Endothelial cell (in vitro differentiated cells): ENCODE results near the gene MRPS14. TPM values are rescaled to one million over a fixed set of nuclear protein-coding genes. Genes with fewer than 3 reads are reported as not detected.
A peak's percentile ranks its signal among the peaks of the same experiment; 100 is the strongest.

Experiments used
- DNase-seq: peaks from one replicate; pipeline ENCODE4 v3.0.0; 2021; ENCODE audit warnings: low spot score
- H3K27ac Mint-ChIP-seq: one replicate; pipeline ENCODE4 v1.8.0; 2021; ENCODE audit warnings: mixed read lengths, inconsistent platforms; ENCODE audit not compliant: unreplicated experiment
- H3K27me3 Mint-ChIP-seq: one replicate; pipeline ENCODE4 v1.8.0; 2021; ENCODE audit warnings: mild to moderate bottlenecking, moderate library complexity, mixed read lengths, inconsistent platforms; ENCODE audit not compliant: unreplicated experiment
- H3K36me3 Mint-ChIP-seq: one replicate; pipeline ENCODE4 v1.8.0; 2021; ENCODE audit warnings: mild to moderate bottlenecking, low read depth, mixed read lengths, inconsistent platforms; ENCODE audit not compliant: unreplicated experiment
- H3K4me1 Mint-ChIP-seq: one replicate; pipeline ENCODE4 v1.8.0; 2021; ENCODE audit warnings: mild to moderate bottlenecking, mixed read lengths, inconsistent platforms; ENCODE audit not compliant: unreplicated experiment
- H3K4me3 Mint-ChIP-seq: one replicate; pipeline ENCODE4 v1.8.0; 2021; ENCODE audit warnings: mild to moderate bottlenecking, mixed read lengths, inconsistent platforms; ENCODE audit not compliant: unreplicated experiment
- H3K9me3 Mint-ChIP-seq: one replicate; pipeline ENCODE4 v1.8.0; 2021; ENCODE audit warnings: mixed read lengths, inconsistent platforms; ENCODE audit not compliant: unreplicated experiment
- CTCF ChIP-seq: fragments of 200-600 bp; sonication (generic); IDR thresholded peaks from one replicate; pipeline ENCODE4 v1.5.0; 2021; ENCODE audit warnings: antibody characterized with exemption; ENCODE audit not compliant: unreplicated experiment
- total RNA-seq: library from RNA; stranded (reverse); fragmentation: NEBNext Ultra II Directional; extraction: Animal tissue kit (Norgen Biotek cat#: 25700); gene quantifications from one replicate; pipeline ENCODE4 v1.2.1, GENCODE V29; 2021; ENCODE audit not compliant: unreplicated experiment

The MRPS14 gene
- total RNA-seq, 1 donor from 2014 or later = 41.5 TPM

- no peak within 1 kb of the TSS for H3K4me3 Mint-ChIP-seq
- peaks cover 31% of the 10 kb centered on the region for H3K4me1 Mint-ChIP-seq
- no peaks in the 10 kb centered on the region for H3K9me3 Mint-ChIP-seq
- no peak for DNase-seq
- H3K36me3 Mint-ChIP-seq = no peaks in the 10 kb centered on the region
- H3K27me3 Mint-ChIP-seq = peaks cover 2% of the 10 kb centered on the region
- no peak for TF ChIP-seq CTCF
- peak within 1 kb of the TSS; percentile 52 for H3K27ac Mint-ChIP-seq
These were observed 44.3 kb upstream of the MRPS14 start, which contains the start of gene TNN for GRCh38 chr1:175067362-175068106. Gene TNN (plus strand): TSS chr1:175067833. CDS start chr1:175077419, 9,586 bp downstream.

- TF ChIP-seq CTCF = no peak
- DNase-seq = no peak
- no peaks in the 10 kb centered on the region for H3K36me3 Mint-ChIP-seq
- peaks cover 8% of the 10 kb centered on the region for H3K4me1 Mint-ChIP-seq
- H3K27ac Mint-ChIP-seq = no peak overlapping the region
- H3K27me3 Mint-ChIP-seq = no peaks in the 10 kb centered on the region
- no peak overlapping the region for H3K4me3 Mint-ChIP-seq
- no peaks in the 10 kb centered on the region for H3K9me3 Mint-ChIP-seq
These were observed 39.6 kb upstream of the MRPS14 start for GRCh38 chr1:175062858-175063257.

- peaks cover 4% of the 10 kb centered on the region for H3K4me1 Mint-ChIP-seq
- no peak overlapping the region for H3K4me3 Mint-ChIP-seq
- DNase-seq = no peak
- no peak overlapping the region for H3K27ac Mint-ChIP-seq
- no peaks in the 10 kb centered on the region for H3K27me3 Mint-ChIP-seq
- TF ChIP-seq CTCF = no peak
- H3K36me3 Mint-ChIP-seq = no peaks in the 10 kb centered on the region
- no peaks in the 10 kb centered on the region for H3K9me3 Mint-ChIP-seq
These were observed 39.1 kb upstream of the MRPS14 start for GRCh38 chr1:175062339-175062738.

- Mint-ChIP-seq H3K4me1 (no peaks in the 10 kb centered on the region), H3K4me3 (no peak overlapping the region), H3K36me3 (no peaks in the 10 kb centered on the region), H3K27me3 (no peaks in the 10 kb centered on the region), H3K27ac (no peak overlapping the region), H3K9me3 (no peaks in the 10 kb centered on the region)
- no peak for DNase-seq
- no peak for TF ChIP-seq CTCF
These were observed 31.5 kb upstream of the MRPS14 start for GRCh38 chr1:175054736-175055135.

GRCh38 chr1:175050992-175051391 is 27.8 kb upstream of the MRPS14 start:
- Mint-ChIP-seq H3K36me3 (no peaks in the 10 kb centered on the region), H3K27me3 (no peaks in the 10 kb centered on the region), H3K4me1 (no peaks in the 10 kb centered on the region), H3K9me3 (no peaks in the 10 kb centered on the region), H3K27ac (no peak overlapping the region), H3K4me3 (no peak overlapping the region)
- DNase-seq = no peak
- TF ChIP-seq CTCF = no peak
